ENCODE data around the gene TRIM33. TPM values are rescaled to one million over a fixed set of nuclear protein-coding genes. Genes with fewer than 3 reads are reported as not detected.

The TRIM33 gene
- total and polyA plus RNA-seq, 2 of the 13 experiments (the other 11 are each of a cell fraction or from before 2014, with no cell fraction given), result 35.5 to 42.2 TPM

GRCh38 chr1:114455102-114455785 lies 55.8 kb downstream of the TRIM33 start (continued):
- no peak for TF ChIP-seq DDIT3 (CRISPR knock-in tag; IDR thresholded peaks at IDR 0.05)
- no peak for TF ChIP-seq POLR2G (IDR thresholded peaks at IDR 0.05; ENCODE audit: low read depth, low read length)
- no peak for TF ChIP-seq ARHGAP35 (CRISPR knock-in tag; IDR thresholded peaks at IDR 0.05; ENCODE audit: borderline replicate concordance)
- no peak for TF ChIP-seq ARNT (IDR thresholded peaks at IDR 0.05)
- TF ChIP-seq CHD4 (IDR thresholded peaks at IDR 0.05; ENCODE audit: borderline replicate concordance, low read length), result no peak
- TF ChIP-seq ZBTB2 (CRISPR knock-in tag; IDR thresholded peaks at IDR 0.05; ENCODE audit: low read depth), result no peak
- no peak for TF ChIP-seq ZGPAT (CRISPR knock-in tag; IDR thresholded peaks at IDR 0.05)

GRCh38 chr1:114454539-114454938 lies 56.5 kb downstream of the TRIM33 start:
- in situ Hi-C loops (cut with HindIII; ENCODE audit: extremely low pct_ligation_motif_present, low pct_unique_long_range_greater_than_20kb), result no loop called here
- no peak for TF ChIP-seq SP1 (IDR thresholded peaks at IDR 0.05)
- TF ChIP-seq SP1 (CRISPR knock-in tag; IDR thresholded peaks at IDR 0.05), result no peak
- TF ChIP-seq SMAD3 (CRISPR knock-in tag; IDR thresholded peaks at IDR 0.05), result no peak
- TF ChIP-seq THRA (CRISPR knock-in tag; IDR thresholded peaks at IDR 0.05; ENCODE audit: borderline replicate concordance), result no peak
- no peak for TF ChIP-seq BCL3 (CRISPR knock-in tag; IDR thresholded peaks at IDR 0.05)
- no peak for TF ChIP-seq THYN1 (CRISPR knock-in tag; IDR thresholded peaks at IDR 0.05; ENCODE audit: borderline replicate concordance, low read depth)
- no peak for TF ChIP-seq MAZ (IDR thresholded peaks at IDR 0.05; ENCODE audit: borderline replicate concordance, low read depth, low read length)
- TF ChIP-seq MAZ (CRISPR knock-in tag; IDR thresholded peaks at IDR 0.05; ENCODE audit: low read depth), result no peak
- no peak for TF ChIP-seq ZNF713 (CRISPR knock-in tag; IDR thresholded peaks at IDR 0.05)
- TF ChIP-seq ZNF784 (CRISPR knock-in tag; IDR thresholded peaks at IDR 0.05; ENCODE audit: borderline replicate concordance), result no peak

More at GRCh38 chr1:114454539-114454938, 56.5 kb downstream of the TRIM33 start:
- DNase-seq (ENCODE audit: low spot score) (no peak), FAIRE-seq (no peak), ATAC-seq (no peak)
- H3K4me3 ChIP-seq (replicated peaks in 1 of 3; ENCODE audit: insufficient read depth in 1 of 3, low read depth in 2 of 3, low read length in 3 of 3), result no peak overlapping the region
- BruUV-seq (replicated peaks), result no TSS peak
- intact Hi-C loops (cut with micrococcal nuclease; ENCODE audit: unreplicated experiment), result loop anchor here (5.0 kb wide), 1 partner anchor 268 kb away; no protein-coding TSS in a partner anchor
- no peak overlapping the region for H3K9ac ChIP-seq (ENCODE audit: insufficient read depth, low read depth, low read length)
- ChIA-PET CTCF (ENCODE audit: low intra/inter-chr PET ratio, low total read pairs) (no interaction called here), POLR2A (interaction anchor here (2.6 kb wide), 1 partner anchor 13 kb away, joined by 21 read pairs; no protein-coding TSS in a partner anchor)
- peaks cover 17 to 38% of the 10 kb centered on the region in 2 experiments for H3K36me3 ChIP-seq (replicated peaks in 1 of 2; ENCODE audit: control insufficient read depth in 1 of 2, insufficient read depth in 2 of 2, low read length in 2 of 2)
- no peaks in the 10 kb centered on the region for H4K20me1 ChIP-seq (ENCODE audit: insufficient read depth, low read length)
- no peak overlapping the region for H2AFZ ChIP-seq (ENCODE audit: low read length)
- H3K9me3 ChIP-seq (ENCODE audit: low read length), result no peaks in the 10 kb centered on the region
- peaks cover 26% of the 10 kb centered on the region for H3K79me2 ChIP-seq (ENCODE audit: insufficient read depth, low read length)
- H3K4me2 ChIP-seq (ENCODE audit: low read depth, low read length), result no peak overlapping the region
- 90% methylated on average over 1 of the region's 1 CpG for WGBS (ENCODE audit: low lambda C conversion rate)
- no peaks in the 10 kb centered on the region for H3K27me3 ChIP-seq (ENCODE audit: control insufficient read depth in 1 of 2, insufficient read depth in 2 of 2, low read length in 2 of 2)
- H3K27ac ChIP-seq (ENCODE audit: extremely low read length, insufficient read depth, low read length), result peak overlapping the region; percentile 80
- H3K4me1 ChIP-seq (ENCODE audit: insufficient read depth, low read length), result peaks cover 71% of the 10 kb centered on the region
